ENCODE results near the gene CYP4F11.

- TF ChIP-seq EZH2phosphoT487 (IDR thresholded peaks at IDR 0.05; ENCODE audit: insufficient read depth, low read depth) (no peak), EZH2 (IDR thresholded peaks at IDR 0.05; ENCODE audit: insufficient read depth, poor library complexity, severe bottlenecking) (no peak)
Observed at GRCh38 chr19:15885167-15885566, 49.2 kb downstream of the CYP4F11 start.
